Stimulated activated effector memory CD8-positive, alpha-beta T cell treated with anti-CD3 and anti-CD28 coated beads, Interleukin-12 subunit alpha, Interleukin-12 subunit beta, amount 100 ng/mL, for 72 hours (primary cell): Measurements from ENCODE around the gene CRABP2.

Experiments used
- ATAC-seq: fragments of 150-1000 bp; cut with Tn5 transposase; 2 replicates; pipeline ENCODE4 v1.10.0; 2021
- DNase-seq, 2 donors: peaks; one replicate each; pipeline ENCODE4 v3.0.0; 2021 to 2022; ENCODE audit warnings: low spot score in 2 of 2
- H3K27ac Mint-ChIP-seq: one replicate; pipeline ENCODE4 v1.8.0; 2022; ENCODE audit warnings: mild to moderate bottlenecking, mixed read lengths
- H3K36me3 Mint-ChIP-seq: one replicate; pipeline ENCODE4 v1.8.0; 2022; ENCODE audit warnings: mild to moderate bottlenecking, mixed read lengths
- H3K4me1 Mint-ChIP-seq: one replicate; pipeline ENCODE4 v1.8.0; 2022; ENCODE audit warnings: mixed read lengths
- H3K4me3 Mint-ChIP-seq: one replicate; pipeline ENCODE4 v1.8.0; 2022; ENCODE audit warnings: mild to moderate bottlenecking, mixed read lengths
- H3K9me3 Mint-ChIP-seq: one replicate; pipeline ENCODE4 v1.8.0; 2022; ENCODE audit warnings: mixed read lengths

CRABP2 gene

GRCh38 chr1:156652131-156652991, 53.0 kb downstream of the CRABP2 start:
- H3K4me3 Mint-ChIP-seq = no peak overlapping the region
- H3K4me1 Mint-ChIP-seq = peaks cover 14% of the 10 kb centered on the region
- no peaks in the 10 kb centered on the region for H3K36me3 Mint-ChIP-seq
- ATAC-seq (no peak), DNase-seq (no peak)
- no peaks in the 10 kb centered on the region for H3K9me3 Mint-ChIP-seq
- H3K27ac Mint-ChIP-seq = no peak overlapping the region
